Heart left ventricle (tissue), 16 donors: Measurements from ENCODE around the gene MED25. TPM values are rescaled to one million over a fixed set of nuclear protein-coding genes. Genes with fewer than 3 reads are reported as not detected.

ENCODE experiments used
- ATAC-seq, 4 donors: fragments of 200-7000 bp; cut with Tn5 transposase; one replicate each; pipeline ENCODE4 v1.9.1; 2020 to 2022; ENCODE audit warnings: moderate library complexity in 4 of 4, mild to moderate bottlenecking in 3 of 4, moderate number of reproducible peaks in 1 of 4
- DNase-seq, 5 donors: peaks; one replicate each; pipeline ENCODE4 v3.0.0-alpha.2; 2020
- H3K27ac ChIP-seq, 12 donors: fragments of 200-600 bp; sonication (generic) in 4 of 12; one replicate each; pipeline versions ENCODE4 v1.5.0 to v1.8.0; 2016 to 2022; ENCODE audit warnings: mild to moderate bottlenecking in 2 of 12
- H3K27me3 ChIP-seq, 9 donors: fragments of 200-600 bp; sonication (generic) in 2 of 9; one replicate each; pipeline versions ENCODE4 v1.5.1 to v1.8.0; 2016 to 2022; ENCODE audit warnings: mild to moderate bottlenecking in 3 of 9
- H3K36me3 ChIP-seq, 9 donors: fragments of 200-600 bp; sonication (generic) in 2 of 9; one replicate each; pipeline versions ENCODE4 v1.5.0 to v1.8.0; 2018 to 2022; ENCODE audit warnings: mild to moderate bottlenecking in 2 of 9
- H3K4me1 ChIP-seq, 12 donors: fragments of 200-600 bp; sonication (generic) in 4 of 12; one replicate each; pipeline versions ENCODE4 v1.5.0 to v1.8.0; 2016 to 2022; ENCODE audit warnings: mild to moderate bottlenecking in 3 of 12
- H3K4me3 ChIP-seq, 12 donors: fragments of 200-600 bp; sonication (generic) in 4 of 12; one replicate each; pipeline versions ENCODE4 v1.5.0 to v1.8.0; 2017 to 2022; ENCODE audit warnings: mild to moderate bottlenecking in 9 of 12, moderate library complexity in 4 of 12
- H3K9me3 ChIP-seq, 12 donors: fragments of 200-600 bp; sonication (generic) in 4 of 12; one replicate each; pipeline versions ENCODE4 v1.5.0 to v1.8.0; 2016 to 2022; ENCODE audit warnings: mild to moderate bottlenecking in 1 of 12
- CTCF ChIP-seq, 12 donors: fragments of 200-600 bp; sonication (generic) in 4 of 12; IDR thresholded peaks; one replicate each; pipeline versions ENCODE4 v1.5.0 to v1.8.0; 2018 to 2022; ENCODE audit warnings: antibody characterized with exemption in 12 of 12, mild to moderate bottlenecking in 5 of 12
- POLR2A ChIP-seq, 2 donors: fragments of 450-650 bp; IDR thresholded peaks; one replicate each; pipeline ENCODE4 v1.6.1; 2017; ENCODE audit warnings: antibody characterized with exemption in 2 of 2, mild to moderate bottlenecking in 2 of 2, moderate library complexity in 2 of 2
- WGBS, 4 donors: extraction: QIAGEN DNeasy Blood & Tissue Kit in 2 of 4; methylation state at CpG; one replicate each; pipeline versions ENCODE4 v1.1.5 to v1.1.7; 2013 to 2018; 5-methylcytosine and 5-hydroxymethylcytosine counted together
- intact Hi-C, 10 donors: fragments of 100-400 bp; cut with DNase I; formaldehyde crosslinking; loops; one replicate each; pipeline versions ENCODE4 v1.11.1 to v1.14.2; 2022
- polyA plus RNA-seq, 2 donors: library from polyadenylated mRNA; stranded (reverse); fragments of 200-250 nt; gene quantifications; one replicate each; pipeline ENCODE4 v1.2.3, GENCODE V29; 2013
- total RNA-seq, 9 donors: library from RNA; depleted of rRNA in 2 of 9; stranded (reverse); fragments of >200 nt in 2 of 9; fragmentation: NEBNext Ultra II Directional in 3 of 9; extraction: Animal tissue kit (Norgen Biotek cat#: 25700) in 3 of 9; gene quantifications; one replicate each; pipeline versions ENCODE4 v1.1.0 to v1.2.4, GENCODE V29; 2016 to 2023
- donor health status: ischemic (EF 13 %, LVEDD 7.1; RV severe dilation, severe dysfunction).
- donor health status: healthy with polysubstance abuse.
- donor health status: DM: no; HTN: yes; CAD: no.
- donor health status: DM: no; HTN: no; CAD: no.
- donor health status: ischemic (EF 25% LVEDD 6.9; RV normal size, moderate dysfunction).
- donor health status: ischemic (EF 25% LVEDD 5.7; RV mildly dilated, moderate dysfunction).
- donor health status: healthy.
- donor health status: DM: yes; HTN: yes; CAD: no.
- donor health status: ischemic (EF 35%, LVEDD 5.7; RV mildly dilated, moderate dysfunction).
- donor health status: nonischemic (EF 11% LVEDD 7.7; RV severe dilation, severe dysfunction).
- donor health status: DM: yes; HTN: yes; CAD: no.
- donor health status: PGD.
- donor health status: ischemic (EF 29% LVEDD 5.4; RV normal size, mild dysfunction).
- donor health status: nonischemic (EF 23%, LVEDD 6.1; RV moderate dilation, normal function).

MED25 gene
- total and polyA plus RNA-seq, 11 donors, result 44.1 to 119 (median 54.7) TPM

- H3K36me3 ChIP-seq, result peaks cover 0 to 94% (median 58%) of the 10 kb centered on the region in 9 donors
Measured at GRCh38 chr19:49790866-49791265, 27.2 kb upstream of the MED25 start.

GRCh38 chr19:49791776-49792445, 26.2 kb upstream of the MED25 start:
- Histone ChIP-seq H3K27me3 (no peaks in the 10 kb centered on the region), H3K36me3 (peaks cover 5 to 94% (median 66%) of the 10 kb centered on the region in 9 donors), H3K4me1 (peaks cover 0 to 12% (median 2%) of the 10 kb centered on the region in 12 donors), H3K4me3 (no peak overlapping the region), H3K27ac (peak overlapping the region in 1 of 12 donors; percentile 19), H3K9me3 (no peaks in the 10 kb centered on the region)
- 94 to 97% (median 95%) methylated on average over 9 to 26 of the region's 26 CpGs for WGBS, 4 donors
- TF ChIP-seq CTCF (IDR thresholded peaks at IDR 0.05) (no peak), POLR2A (IDR thresholded peaks at IDR 0.05) (no peak)
- intact Hi-C loops, result no loop called here
- no peak for DNase-seq
- no peak for ATAC-seq

More at GRCh38 chr19:49790866-49791265, 27.2 kb upstream of the MED25 start:
- intact Hi-C loops, result no loop called here
- no peak overlapping the region for H3K4me3 ChIP-seq
- H3K27ac ChIP-seq, result peak overlapping the region in 4 of 12 donors; percentile 5 to 49 (median 33)
- no peaks in the 10 kb centered on the region for H3K27me3 ChIP-seq
- peak; percentile 56 to 72 (median 66) for ATAC-seq
- peak in 2 of 5 donors; percentile 48 to 70 for DNase-seq
- peaks cover 0 to 18% (median 6%) of the 10 kb centered on the region in 12 donors for H3K4me1 ChIP-seq
- WGBS, 4 donors, result 59 to 68% (median 67%) methylated on average over 9 of the region's 9 CpGs
- TF ChIP-seq CTCF (IDR thresholded peaks at IDR 0.05) (no peak), POLR2A (IDR thresholded peaks at IDR 0.05) (no peak)
- no peaks in the 10 kb centered on the region for H3K9me3 ChIP-seq

GRCh38 chr19:49792829-49793560, 25.1 kb upstream of the MED25 start:
- no peak for DNase-seq
- 89 to 94% (median 94%) methylated on average over 19 to 22 of the region's 22 CpGs for WGBS, 4 donors
- Histone ChIP-seq H3K4me1 (peaks cover 0 to 12% (median 2%) of the 10 kb centered on the region in 12 donors), H3K9me3 (no peaks in the 10 kb centered on the region), H3K27ac (no peak overlapping the region), H3K27me3 (no peaks in the 10 kb centered on the region), H3K36me3 (peaks cover 5 to 94% (median 77%) of the 10 kb centered on the region in 9 donors), H3K4me3 (no peak overlapping the region)
- ATAC-seq, result no peak
- TF ChIP-seq CTCF (IDR thresholded peaks at IDR 0.05), result no peak
- TF ChIP-seq POLR2A (IDR thresholded peaks at IDR 0.05), result no peak
- intact Hi-C loops, result no loop called here

- WGBS, 4 donors, result 92 to 96% (median 94%) methylated on average over 6 of the region's 6 CpGs
Measured at GRCh38 chr19:49793561-49793840, 24.6 kb upstream of the MED25 start.

More at GRCh38 chr19:49793561-49793840, 24.6 kb upstream of the MED25 start:
- Histone ChIP-seq H3K4me3 (no peak overlapping the region), H3K9me3 (no peaks in the 10 kb centered on the region), H3K4me1 (peaks cover 0 to 12% (median 2%) of the 10 kb centered on the region in 12 donors), H3K27ac (no peak overlapping the region), H3K36me3 (peaks cover 5 to 94% (median 80%) of the 10 kb centered on the region in 9 donors), H3K27me3 (no peaks in the 10 kb centered on the region)
- DNase-seq (no peak), ATAC-seq (no peak)
- intact Hi-C loops, result no loop called here
- TF ChIP-seq CTCF (IDR thresholded peaks at IDR 0.05) (no peak), POLR2A (IDR thresholded peaks at IDR 0.05) (no peak)
